Testis (tissue), 2 donors: ENCODE data around the gene MS4A6E.

Source experiments
- CTCF ChIP-seq, 3 experiments: fragments of 450-650 bp in 2 of 3; fragments of 200-600 bp in 1 of 3; sonication (generic) in 1 of 3; IDR thresholded peaks; one replicate each; pipeline ENCODE4 v1.5.1; 2016 to 2019; ENCODE audit warnings: antibody characterized with exemption in 3 of 3, mild to moderate bottlenecking in 2 of 3, moderate library complexity in 1 of 3
- POLR2A ChIP-seq: fragments of 450-650 bp; IDR thresholded peaks from one replicate; pipeline ENCODE4 v1.6.1; 2017; ENCODE audit warnings: antibody characterized with exemption, mild to moderate bottlenecking, moderate library complexity

DNA sequence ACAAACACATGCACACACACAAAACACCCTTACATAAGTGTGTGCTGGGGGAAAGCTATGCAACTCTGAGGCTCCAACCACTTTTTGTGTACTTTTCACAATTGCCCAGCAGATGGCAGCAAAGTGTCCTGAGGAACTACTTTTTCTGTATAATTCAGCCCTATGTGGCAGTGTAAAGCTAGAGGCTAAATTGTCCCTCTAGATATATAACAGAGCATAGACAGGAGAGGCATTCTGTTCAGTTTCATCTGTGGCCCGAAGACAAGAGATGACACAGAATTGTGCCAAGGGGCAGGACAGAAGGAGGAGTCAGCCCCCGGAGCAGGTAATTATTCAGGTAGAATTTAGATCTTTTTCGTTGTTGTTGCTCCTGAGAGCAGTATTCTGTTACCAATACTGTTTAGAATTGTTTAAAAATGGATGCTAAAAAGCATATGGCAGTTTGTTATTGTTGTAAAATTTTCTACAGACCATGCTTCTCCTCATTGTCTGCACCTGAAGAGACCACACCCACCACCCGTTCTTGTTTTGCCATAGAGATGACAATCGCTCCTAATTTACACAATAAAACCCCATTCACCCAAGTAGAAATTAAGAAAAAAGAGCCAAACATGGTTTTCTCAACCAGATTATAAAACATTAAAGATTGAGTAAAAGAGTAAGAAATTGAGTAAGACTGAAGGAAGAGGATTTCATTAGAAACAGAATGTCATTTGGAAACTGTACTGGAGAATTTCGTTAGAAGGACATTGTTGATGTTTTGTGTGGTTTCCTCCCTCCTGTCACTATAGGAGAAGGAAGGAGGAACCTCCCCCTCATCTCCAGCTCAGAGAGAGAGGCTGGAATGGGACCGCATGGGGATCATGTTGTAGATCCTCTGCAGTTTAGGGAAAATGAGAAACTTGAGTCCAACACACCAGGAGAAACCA is 36.8 kb downstream of the MS4A6E start:
- TF ChIP-seq CTCF (IDR thresholded peaks at IDR 0.05), result peak; percentile 53 to 68 (median 63)
- no peak for TF ChIP-seq POLR2A
